HEK293 (cell line): ENCODE results near the gene KCNAB2.

Experiments used
- CTCF ChIA-PET: fragments of 350-600 bp; formaldehyde crosslinking; extraction: SDS; loops from one replicate; lab custom pipeline; 2021; ENCODE audit warnings: antibody characterized with exemption; lab: Yijun Ruan, JAX
- POLR2A ChIA-PET: fragments of 300-600 bp; formaldehyde crosslinking; extraction: SDS; loops from one replicate; lab custom pipeline; 2020; ENCODE audit warnings: antibody characterized with exemption, inconsistent platforms; lab: Yijun Ruan, JAX
- H3K27ac ChIP-seq: fragments of 200-500 bp; sonication (Bioruptor generic); 2 replicates; pipeline ENCODE4 v1.5.1; 2014; ENCODE audit warnings: low read depth, low read length, control low read depth, inconsistent platforms; ENCODE audit errors: extremely low read depth
- H3K36me3 ChIP-seq, 2 experiments: fragments of 200-500 bp in 1 of 2; sonication (Bioruptor generic) in 1 of 2; 1 replicate in 1 of 2; 2 replicates in 1 of 2; pipeline ENCODE4 v1.5.1; 2014 to 2017; ENCODE audit warnings: inconsistent platforms in 2 of 2, low read length in 2 of 2; ENCODE audit not compliant: control insufficient read depth in 2 of 2, insufficient read depth in 1 of 2
- H3K4me1 ChIP-seq: fragments of 200-500 bp; sonication (Bioruptor generic); 2 replicates; pipeline ENCODE4 v1.5.1; 2014; ENCODE audit warnings: mild to moderate bottlenecking, low read length, inconsistent platforms; ENCODE audit not compliant: control insufficient read depth, insufficient read depth
- H3K4me3 ChIP-seq: 2 replicates; pipeline ENCODE4 v1.5.1; 2011; ENCODE audit warnings: low read depth, mild to moderate bottlenecking, control low read depth, low read length, moderate library complexity
- H3K9me3 ChIP-seq: fragments of 200-500 bp; sonication (Bioruptor generic); 2 replicates; pipeline ENCODE4 v1.5.1; 2014; ENCODE audit warnings: low read depth, low read length, inconsistent platforms; ENCODE audit not compliant: control insufficient read depth, insufficient read depth
- CTCF ChIP-seq: fragments of 450-650 bp; formaldehyde crosslinking; IDR thresholded peaks from 2 replicates; pipeline ENCODE4 v1.5.1; 2016; ENCODE audit warnings: missing biosample characterization, missing genetic modification characterization
- KLF10 ChIP-seq: fragments of 450-650 bp; IDR thresholded peaks from 2 replicates; pipeline ENCODE4 v1.5.1; 2018; ENCODE audit warnings: missing biosample characterization, mild to moderate bottlenecking, missing genetic modification characterization
- MEIS1 ChIP-seq: sonication (generic); formaldehyde crosslinking; IDR thresholded peaks from 2 replicates; pipeline ENCODE4 v1.8.1; 2022; ENCODE audit warnings: missing genetic modification reagents, mild to moderate bottlenecking, borderline replicate concordance
- TRIM28 ChIP-seq: IDR thresholded peaks from 2 replicates; pipeline ENCODE4 v1.6.1; 2011; ENCODE audit warnings: low read length, control low read depth, borderline replicate concordance
- TSHZ1 ChIP-seq: fragments of 450-650 bp; formaldehyde crosslinking; IDR thresholded peaks from 2 replicates; pipeline ENCODE4 v1.5.1; 2016; ENCODE audit warnings: missing biosample characterization, missing genetic modification characterization, borderline replicate concordance
- YY1 ChIP-seq: fragments of 450-650 bp; formaldehyde crosslinking; IDR thresholded peaks from 2 replicates; pipeline ENCODE4 v1.5.1; 2018; ENCODE audit warnings: missing biosample characterization, missing genetic modification characterization
- ZBTB44 ChIP-seq: fragments of 450-650 bp; IDR thresholded peaks from 2 replicates; pipeline ENCODE4 v1.5.1; 2018; ENCODE audit warnings: missing biosample characterization, mild to moderate bottlenecking, missing genetic modification characterization
- ZIC2 ChIP-seq: fragments of 450-650 bp; formaldehyde crosslinking; IDR thresholded peaks from 2 replicates; pipeline ENCODE4 v1.5.1; 2016; ENCODE audit warnings: missing biosample characterization, missing genetic modification characterization
- ZNF132 ChIP-seq: fragments of 450-650 bp; formaldehyde crosslinking; IDR thresholded peaks from 2 replicates; pipeline ENCODE4 v1.5.1; 2017; ENCODE audit warnings: missing biosample characterization, missing genetic modification characterization, borderline replicate concordance
- ZNF148 ChIP-seq: fragments of 450-650 bp; formaldehyde crosslinking; IDR thresholded peaks from 2 replicates; pipeline ENCODE4 v1.5.0; 2017; ENCODE audit warnings: missing biosample characterization, missing genetic modification characterization, borderline replicate concordance
- ZNF266 ChIP-seq: fragments of 450-650 bp; formaldehyde crosslinking; IDR thresholded peaks from 2 replicates; pipeline ENCODE4 v1.5.1; 2016; ENCODE audit warnings: missing biosample characterization, missing genetic modification characterization, low read depth
- ZNF366 ChIP-seq: fragments of 450-650 bp; formaldehyde crosslinking; conservative IDR thresholded peaks from 2 replicates; pipeline ENCODE4 v1.5.1; 2016; ENCODE audit warnings: missing biosample characterization, missing genetic modification characterization
- ZNF473 ChIP-seq: fragments of 450-650 bp; formaldehyde crosslinking; IDR thresholded peaks from 2 replicates; pipeline ENCODE4 v1.5.1; 2017; ENCODE audit warnings: missing biosample characterization, missing genetic modification characterization
- ZNF549 ChIP-seq: fragments of 450-650 bp; IDR thresholded peaks from 2 replicates; pipeline ENCODE4 v1.5.1; 2018; ENCODE audit warnings: missing biosample characterization, missing genetic modification characterization, mild to moderate bottlenecking, inconsistent platforms, moderate library complexity
- ZNF600 ChIP-seq: fragments of 450-650 bp; formaldehyde crosslinking; IDR thresholded peaks from 2 replicates; pipeline ENCODE4 v1.5.1; 2016; ENCODE audit warnings: missing biosample characterization, missing genetic modification characterization
- ZNF654 ChIP-seq: fragments of 450-650 bp; formaldehyde crosslinking; IDR thresholded peaks from 2 replicates; pipeline ENCODE4 v1.5.1; 2016; ENCODE audit warnings: low read depth, missing biosample characterization, missing genetic modification characterization
- ZNF670 ChIP-seq: fragments of 450-650 bp; formaldehyde crosslinking; IDR thresholded peaks from 2 replicates; pipeline ENCODE4 v1.5.1; 2016; ENCODE audit warnings: missing biosample characterization, missing genetic modification characterization, low read depth
- ZNF777 ChIP-seq: fragments of 450-650 bp; formaldehyde crosslinking; IDR thresholded peaks from 2 replicates; pipeline ENCODE4 v1.5.1; 2017; ENCODE audit warnings: missing biosample characterization, missing genetic modification characterization, borderline replicate concordance
- ZNF843 ChIP-seq: fragments of 450-650 bp; formaldehyde crosslinking; IDR thresholded peaks from 2 replicates; pipeline ENCODE4 v1.5.1; 2016; ENCODE audit warnings: missing biosample characterization, missing genetic modification characterization
- ZSCAN23 ChIP-seq: fragments of 450-650 bp; formaldehyde crosslinking; IDR thresholded peaks from 2 replicates; pipeline ENCODE4 v1.5.1; 2016; ENCODE audit warnings: missing biosample characterization, missing genetic modification characterization
- ZSCAN5A ChIP-seq: fragments of 450-650 bp; formaldehyde crosslinking; IDR thresholded peaks from 2 replicates; pipeline ENCODE4 v1.5.1; 2016; ENCODE audit warnings: missing biosample characterization, missing genetic modification characterization

KCNAB2 gene

GRCh38 chr1:6103854-6104530, 58.3 kb downstream of the KCNAB2 start:
- Histone ChIP-seq H3K4me3 (no peak overlapping the region), H3K36me3 (no peaks in the 10 kb centered on the region), H3K4me1 (no peaks in the 10 kb centered on the region), H3K27ac (no peak overlapping the region), H3K9me3 (no peaks in the 10 kb centered on the region)
- ChIA-PET CTCF (interaction anchor here (1.0 kb wide), 1 partner anchor 9 kb away, joined by 3 read pairs; no protein-coding TSS in a partner anchor), POLR2A (no interaction called here)
- no peak for TF ChIP-seq ZNF366 (tag by site-specific recombination)
- TF ChIP-seq TSHZ1 (tag by site-specific recombination): no peak
- TF ChIP-seq ZNF777 (tag by site-specific recombination): no peak
- no peak for TF ChIP-seq ZNF266
- TF ChIP-seq MEIS1 (CRISPR knock-in tag): no peak
- TF ChIP-seq ZNF132: no peak

GRCh38 chr1:6104631-6105030, 58.9 kb downstream of the KCNAB2 start:
- no peak overlapping the region for H3K27ac ChIP-seq
- TF ChIP-seq ZBTB44 (tag by site-specific recombination): no peak
- TF ChIP-seq ZNF473 (tag by site-specific recombination): no peak
- TF ChIP-seq KLF10 (tag by site-specific recombination): no peak
- TF ChIP-seq ZNF654 (tag by site-specific recombination): no peak
- TF ChIP-seq TRIM28: no peak
- no peak for TF ChIP-seq ZNF148 (tag by site-specific recombination)
- no peak for TF ChIP-seq ZNF843
- TF ChIP-seq ZIC2: peak; percentile 30
- POLR2A ChIA-PET: no interaction called here
- no peaks in the 10 kb centered on the region for H3K36me3 ChIP-seq
- CTCF ChIA-PET: no interaction called here
- no peak overlapping the region for H3K4me3 ChIP-seq
- no peaks in the 10 kb centered on the region for H3K4me1 ChIP-seq
- H3K9me3 ChIP-seq: no peaks in the 10 kb centered on the region

GRCh38 chr1:6105218-6105679, 59.6 kb downstream of the KCNAB2 start:
- Histone ChIP-seq H3K36me3 (no peaks in the 10 kb centered on the region), H3K4me1 (no peaks in the 10 kb centered on the region), H3K4me3 (no peak overlapping the region), H3K9me3 (no peaks in the 10 kb centered on the region), H3K27ac (no peak overlapping the region)
- ChIA-PET POLR2A (interaction anchor here (0.5 kb wide), 1 partner anchor 51 kb away, joined by 3 read pairs; no protein-coding TSS in a partner anchor), CTCF (interaction anchor here (1.2 kb wide), 1 partner anchor 12 kb away, joined by 4 read pairs; no protein-coding TSS in a partner anchor)
- TF ChIP-seq ZSCAN5A (tag by site-specific recombination) (no peak), CTCF (tag by site-specific recombination) (no peak), YY1 (tag by site-specific recombination) (no peak), ZNF600 (tag by site-specific recombination) (no peak), ZNF670 (no peak), ZSCAN23 (tag by site-specific recombination) (no peak), ZNF549 (tag by site-specific recombination) (no peak)
